Gastroesophageal sphincter (tissue), 4 donors: Measurements from ENCODE around the gene SERPINA4. TPM values are rescaled to one million over a fixed set of nuclear protein-coding genes. Genes with fewer than 3 reads are reported as not detected.
"Not testable (repeated sequence)": the region's sequence is repeated elsewhere in the genome, so short reads cannot be mapped to it uniquely, and the experiment has no call there.

Experiments used
- ATAC-seq: fragments of 150-250 bp; one replicate; pipeline ENCODE4 v1.9.1; 2016; ENCODE audit warnings: mild to moderate bottlenecking, moderate library complexity
- H3K27ac ChIP-seq, 4 donors: fragments of 200-600 bp; sonication (generic) in 3 of 4; 1 replicate in 3 of 4; 2 replicates in 1 of 4; pipeline ENCODE4 v1.5.1; 2016 to 2019
- H3K27me3 ChIP-seq: fragments of 200-600 bp; sonication (generic); one replicate; pipeline ENCODE4 v1.5.1; 2019
- H3K36me3 ChIP-seq, 2 donors: fragments of 200-600 bp; sonication (generic); one replicate each; pipeline ENCODE4 v1.5.1; 2019; ENCODE audit warnings: control low read depth in 1 of 2
- H3K4me1 ChIP-seq, 3 donors: fragments of 200-600 bp; sonication (generic); 1 replicate in 2 of 3; 2 replicates in 1 of 3; pipeline ENCODE4 v1.5.1; 2016 to 2019; ENCODE audit warnings: control low read depth in 2 of 3
- H3K4me3 ChIP-seq, 2 donors: fragments of 200-600 bp; sonication (generic); one replicate each; pipeline ENCODE4 v1.5.1; 2019; ENCODE audit warnings: mild to moderate bottlenecking in 1 of 2, moderate library complexity in 1 of 2
- H3K9me3 ChIP-seq, 3 donors: fragments of 200-600 bp; sonication (generic); one replicate each; pipeline ENCODE4 v1.5.1; 2017 to 2019; ENCODE audit warnings: control low read depth in 2 of 3
- CTCF ChIP-seq, 4 experiments: fragments of 200-600 bp in 2 of 4; fragments of 450-650 bp in 2 of 4; sonication (generic) in 1 of 4; IDR thresholded peaks; one replicate each; pipeline ENCODE4 v1.5.1; 2017 to 2019; ENCODE audit warnings: antibody characterized with exemption in 4 of 4, mild to moderate bottlenecking in 2 of 4, moderate library complexity in 2 of 4
- EP300 ChIP-seq: sonication (generic); formaldehyde crosslinking; IDR thresholded peaks from one replicate; pipeline ENCODE4 v1.6.1; 2017; ENCODE audit warnings: antibody characterized with exemption, mild to moderate bottlenecking
- POLR2A ChIP-seq, 2 donors: fragments of 450-650 bp; IDR thresholded peaks; one replicate each; pipeline ENCODE4 v1.6.1; 2017; ENCODE audit warnings: antibody characterized with exemption in 2 of 2, mild to moderate bottlenecking in 2 of 2, moderate library complexity in 1 of 2
- POLR2AphosphoS5 ChIP-seq: sonication (generic); formaldehyde crosslinking; IDR thresholded peaks from one replicate; pipeline ENCODE4 v1.6.1; 2017; ENCODE audit warnings: antibody characterized with exemption
- WGBS, 2 donors: methylation state at CpG; one replicate each; pipeline ENCODE4 v1.1.5; 2018; ENCODE audit warnings: low coverage in 1 of 2; 5-methylcytosine and 5-hydroxymethylcytosine counted together
- total RNA-seq, 4 donors: library from RNA; depleted of rRNA; stranded (reverse); fragments of >200 nt; gene quantifications; one replicate each; pipeline ENCODE4 v1.1.0, GENCODE V29; 2016

Gene SERPINA4
- total RNA-seq, 4 donors from 2014 or later = not detected

- H3K4me1 ChIP-seq = peaks cover 0 to 10% (median 0%) of the 10 kb centered on the region in 3 donors
- no peak for ATAC-seq
- H3K27me3 ChIP-seq = peaks cover 7% of the 10 kb centered on the region
- 77 to 79% methylated on average over 7 of the region's 7 CpGs for WGBS, 2 donors
- H3K27ac ChIP-seq = peak overlapping the region in 1 of 4 donors; percentile 49
- TF ChIP-seq EP300 (no peak), CTCF (IDR thresholded peaks at IDR 0.05) (no peak), POLR2AphosphoS5 (no peak), POLR2A (IDR thresholded peaks at IDR 0.05) (no peak)
- no peaks in the 10 kb centered on the region for H3K36me3 ChIP-seq
- no peaks in the 10 kb centered on the region for H3K9me3 ChIP-seq
- H3K4me3 ChIP-seq = no peak overlapping the region
Observed at GRCh38 chr14:94572637-94573303, 11.5 kb downstream of the SERPINA4 start.

- no peak overlapping the region for H3K4me3 ChIP-seq
- no peaks in the 10 kb centered on the region for H3K36me3 ChIP-seq
- H3K9me3 ChIP-seq = no peaks in the 10 kb centered on the region
- H3K27ac ChIP-seq = no peak overlapping the region
- peaks cover 0 to 10% (median 0%) of the 10 kb centered on the region in 3 donors for H3K4me1 ChIP-seq
- 89 to 90% methylated on average over 3 to 5 of the region's 6 CpGs for WGBS, 2 donors
- TF ChIP-seq EP300 (no peak), POLR2AphosphoS5 (no peak), POLR2A (IDR thresholded peaks at IDR 0.05) (no peak), CTCF (IDR thresholded peaks at IDR 0.05) (no peak)
- H3K27me3 ChIP-seq = peaks cover 10% of the 10 kb centered on the region
- ATAC-seq = no peak
Observed at GRCh38 chr14:94573475-94574277, 12.4 kb downstream of the SERPINA4 start.

DNA sequence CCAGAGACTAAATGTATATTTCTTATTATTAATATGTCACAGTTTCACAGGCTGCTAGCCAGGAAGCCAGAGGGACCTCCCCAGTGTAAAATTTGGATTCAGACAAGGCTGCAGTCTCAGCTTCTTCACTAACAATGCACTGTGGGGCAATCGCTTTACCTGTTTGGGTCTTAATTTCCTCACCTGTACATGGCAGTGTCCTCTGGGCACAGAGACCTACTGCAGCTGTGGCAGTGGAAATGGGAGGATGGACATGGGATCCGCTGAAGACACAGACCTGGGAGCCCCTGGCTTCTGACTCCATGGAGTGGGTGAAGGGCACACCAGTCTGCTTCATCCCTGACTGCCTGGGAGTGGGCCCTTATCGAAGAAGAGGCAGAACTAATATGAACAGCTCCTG is 13.1 kb downstream of the SERPINA4 start:
- Histone ChIP-seq H3K4me1 (peaks cover 0 to 10% (median 0%) of the 10 kb centered on the region in 3 donors), H3K36me3 (no peaks in the 10 kb centered on the region), H3K9me3 (no peaks in the 10 kb centered on the region), H3K4me3 (no peak overlapping the region), H3K27ac (no peak overlapping the region), H3K27me3 (peaks cover 14% of the 10 kb centered on the region)
- ATAC-seq = no peak
- WGBS, 2 donors = 90% methylated on average over 3 of the region's 3 CpGs; no CpG with 5 or more reads in 1 of the 2 donors
- no peak for TF ChIP-seq POLR2A (IDR thresholded peaks at IDR 0.05)
- TF ChIP-seq EP300 = no peak
- TF ChIP-seq POLR2AphosphoS5 = no peak
- no peak for TF ChIP-seq CTCF (IDR thresholded peaks at IDR 0.05)

DNA sequence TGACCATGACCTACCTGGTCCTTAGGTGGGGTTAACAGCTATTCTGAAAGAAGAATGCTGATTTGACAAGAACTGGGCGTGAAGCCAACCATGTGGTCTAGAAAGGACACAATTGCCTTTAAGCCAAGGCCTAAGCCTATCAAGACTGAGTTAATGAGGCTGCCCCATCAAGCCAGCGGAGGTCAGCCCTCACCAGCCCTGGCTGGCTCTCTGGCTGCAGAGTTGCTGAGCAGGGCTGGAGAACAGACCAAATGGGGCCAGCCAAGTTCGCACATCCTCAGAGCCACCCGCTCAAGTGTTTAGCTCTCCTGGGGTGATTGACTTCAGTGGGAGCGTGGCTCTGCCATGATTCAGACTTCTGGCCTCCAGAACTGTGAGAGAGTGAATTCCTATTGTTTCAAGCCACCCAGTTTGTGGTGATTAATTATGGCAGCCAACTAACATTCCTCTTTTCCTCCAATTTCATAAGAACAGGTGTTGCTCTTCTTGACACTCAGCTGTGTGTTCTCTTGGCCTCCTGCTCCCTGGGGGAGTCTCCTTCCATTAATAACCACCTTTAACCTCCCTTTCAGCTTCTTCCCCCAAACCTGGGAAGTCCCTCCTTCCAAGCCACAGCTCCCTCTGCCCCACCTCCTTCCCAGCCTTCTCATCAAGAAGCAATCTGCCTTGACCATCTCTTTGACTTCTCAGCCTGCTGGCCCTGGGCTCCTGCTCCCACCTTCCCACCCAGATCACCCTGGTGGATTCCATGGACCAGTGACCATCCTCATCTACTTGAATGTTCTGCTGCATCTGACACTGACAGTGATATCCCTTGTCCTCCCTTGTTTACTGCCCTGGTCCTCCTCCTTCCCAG is 14.7 kb downstream of the SERPINA4 start:
- H3K4me1 ChIP-seq = peaks cover 0 to 15% (median 0%) of the 10 kb centered on the region in 3 donors
- WGBS, 2 donors = 67 to 79% methylated on average over 1 to 3 of the region's 5 CpGs
- H3K27me3 ChIP-seq = peaks cover 17% of the 10 kb centered on the region
- ATAC-seq = no peak
- H3K27ac ChIP-seq = no peak overlapping the region
- H3K36me3 ChIP-seq = no peaks in the 10 kb centered on the region
- no peaks in the 10 kb centered on the region for H3K9me3 ChIP-seq
- H3K4me3 ChIP-seq = no peak overlapping the region
- no peak for TF ChIP-seq POLR2AphosphoS5
- no peak for TF ChIP-seq CTCF (IDR thresholded peaks at IDR 0.05)
- TF ChIP-seq POLR2A (IDR thresholded peaks at IDR 0.05) = no peak
- TF ChIP-seq EP300 = no peak

DNA sequence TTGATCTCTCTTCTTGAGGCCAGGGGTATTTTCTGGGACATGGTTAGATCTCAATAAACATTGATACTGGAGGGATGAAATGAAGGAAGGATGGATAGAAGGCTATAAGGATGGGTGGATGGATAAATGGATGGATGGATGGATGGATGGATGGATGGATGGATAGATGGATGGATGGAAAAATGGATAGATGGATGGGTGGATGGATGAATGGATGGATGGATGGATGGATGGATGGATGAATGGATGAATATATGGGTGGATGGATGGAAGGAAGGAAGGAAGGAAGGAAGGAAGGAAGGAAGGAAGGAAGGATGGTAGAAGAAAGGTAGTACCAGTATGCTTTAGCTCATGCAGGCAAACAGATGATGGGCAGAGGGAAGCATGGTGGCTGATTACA is 16.2 kb downstream of the SERPINA4 start:
- ATAC-seq, H3K27ac ChIP-seq: not testable (repeated sequence)
- peaks cover 17% of the 10 kb centered on the region for H3K27me3 ChIP-seq

More for the DNA sequence above, 16.2 kb downstream of the SERPINA4 start:
- peaks cover 0 to 16% (median 3%) of the 10 kb centered on the region in 3 donors for H3K4me1 ChIP-seq
- not testable (repeated sequence) for H3K36me3 ChIP-seq, H3K4me3 ChIP-seq, H3K9me3 ChIP-seq
